Stimulated activated CD4-positive, alpha-beta T cell treated with anti-CD3 and anti-CD28 coated beads, Interleukin-4, amount 100 ng/mL, for 48 hours (primary cell): ENCODE results near the gene AGAP3.
A peak's percentile ranks its signal among the peaks of the same experiment; 100 is the strongest.

Experiments
- DNase-seq, 2 donors: peaks; one replicate each; pipeline ENCODE4 v3.0.0-alpha.2; 2020; ENCODE audit warnings: low read depth in 2 of 2

AGAP3 gene

DNA sequence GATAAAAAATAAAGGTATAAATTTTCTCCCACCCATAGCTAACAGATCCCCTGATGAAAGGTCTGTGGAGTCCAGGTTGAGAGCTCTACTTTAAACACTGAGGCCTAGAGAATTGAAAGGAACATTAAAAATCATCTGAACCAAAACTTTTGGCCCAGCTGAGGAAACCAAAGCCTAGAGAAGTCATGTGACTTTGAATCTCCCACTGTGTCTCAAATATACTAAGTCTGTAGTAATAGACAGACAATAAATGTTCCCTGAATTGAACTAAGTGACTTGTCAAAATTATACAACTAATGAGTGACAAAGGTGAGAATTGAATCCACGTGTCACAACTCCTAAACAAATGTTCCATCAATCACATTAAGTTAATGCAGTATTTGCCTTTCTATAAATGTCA lies 75.5 kb downstream of the AGAP3 start:
- no peak for DNase-seq

DNA sequence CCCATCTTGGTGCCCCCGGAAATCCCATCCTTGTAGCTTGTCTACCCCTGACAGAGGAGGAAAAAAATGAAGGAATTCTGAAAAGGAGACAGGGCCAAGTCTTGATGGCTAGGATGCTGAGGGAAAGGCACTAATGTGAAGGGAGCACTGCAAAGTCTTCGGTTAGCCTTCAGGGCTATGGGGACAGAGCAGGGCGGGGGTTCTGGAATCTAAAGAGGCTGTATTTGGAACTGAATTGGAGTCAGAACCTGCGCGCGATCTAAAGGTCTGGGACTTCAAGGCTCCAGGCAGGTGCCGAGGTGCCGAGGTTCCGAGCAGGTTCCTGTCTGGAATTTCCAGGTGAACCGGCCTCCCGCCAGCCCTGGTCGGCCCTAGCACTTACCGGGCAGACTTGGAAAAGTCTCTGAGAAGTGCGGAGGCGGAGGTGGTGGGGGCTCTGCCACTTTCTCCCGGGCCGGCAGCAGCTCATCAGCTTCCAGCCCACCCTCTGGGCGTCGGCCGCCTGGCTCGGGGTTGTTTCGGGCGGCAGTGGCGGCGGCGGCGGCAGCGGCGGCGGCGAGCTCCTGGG lies 80.4 kb downstream of the AGAP3 start:
- DNase-seq, result no peak

DNA sequence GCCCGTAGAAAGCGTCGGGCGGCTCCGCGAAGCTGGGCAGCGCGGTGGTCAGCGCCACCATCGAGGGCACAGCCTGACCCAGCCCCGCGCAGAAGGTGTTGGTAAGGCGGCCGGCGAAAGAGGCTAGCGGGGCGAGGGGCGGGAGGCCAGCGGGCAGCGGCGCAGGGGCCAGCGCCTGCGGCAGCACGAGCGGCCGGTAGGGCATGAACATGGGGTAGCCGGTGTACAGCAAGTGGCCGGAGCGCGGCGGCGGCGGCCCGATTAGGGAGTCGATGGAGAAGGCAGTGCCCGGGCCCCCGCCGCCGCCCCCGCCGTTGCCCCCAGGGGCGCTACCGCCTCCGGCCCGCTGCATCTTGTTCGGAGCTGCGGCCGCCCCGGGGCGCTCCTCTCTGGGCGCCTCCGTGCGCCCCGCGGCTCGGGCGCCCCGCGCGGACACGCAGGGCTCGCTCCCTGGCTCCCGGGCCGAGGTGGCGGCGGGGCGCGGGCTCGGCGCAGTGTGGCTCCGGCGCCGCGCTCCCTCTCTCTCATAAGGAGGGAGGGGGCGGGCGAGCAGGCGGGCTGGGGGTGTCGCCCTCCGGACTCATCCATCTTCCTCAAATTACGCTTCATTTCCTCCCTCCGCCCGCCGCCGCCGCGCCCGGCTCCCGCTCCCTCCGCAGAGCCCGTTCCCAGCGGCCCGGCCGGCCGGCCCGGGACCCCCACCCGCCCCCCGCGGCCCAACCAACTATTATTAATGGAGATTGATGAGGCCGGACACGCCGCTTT lies 81.1 kb downstream of the AGAP3 start, which contains the start of gene GBX1:
Gene GBX1 (minus strand): TSS at position 498 of the 765 bp plus-strand sequence. CDS start 146 bp downstream, at position 352.
- DNase-seq, result no peak

DNA sequence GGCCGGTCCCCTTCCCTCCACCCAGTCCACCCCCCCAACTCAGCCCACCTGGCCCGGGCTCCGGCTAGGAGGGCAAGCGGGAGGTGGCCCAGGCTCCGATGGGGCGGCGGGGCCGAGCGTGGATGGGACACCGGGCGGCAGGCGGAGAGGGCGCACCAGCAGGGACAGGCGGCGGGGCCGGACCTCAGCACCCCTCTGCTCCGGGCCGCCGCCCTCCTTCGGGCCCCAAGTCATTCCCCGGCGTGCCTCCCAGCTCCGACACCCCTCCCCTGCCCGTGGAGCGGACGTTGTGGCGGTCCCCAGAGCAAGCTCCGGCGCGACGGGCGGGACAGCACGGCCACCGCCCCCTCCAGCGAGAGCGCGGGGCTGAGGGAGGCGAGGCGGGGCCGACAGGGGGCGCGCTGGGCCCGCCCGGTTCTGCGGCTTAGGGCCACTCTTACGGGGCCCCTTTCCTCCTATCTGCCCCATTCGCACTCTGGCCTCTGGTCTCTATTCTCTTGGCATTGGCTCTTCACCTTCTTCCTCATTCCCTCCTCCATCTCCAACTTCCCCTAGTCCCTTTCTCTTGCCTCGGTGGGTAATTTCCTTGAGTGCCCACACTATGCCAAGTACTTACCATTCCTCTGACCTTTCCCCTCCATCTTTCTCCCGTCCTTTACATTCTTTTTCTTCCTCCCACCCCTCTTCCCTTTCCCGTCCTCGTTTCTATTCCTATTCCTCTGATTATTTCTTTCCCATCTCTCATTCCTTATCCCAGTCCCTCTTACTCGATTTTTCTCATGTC lies 81.9 kb downstream of the AGAP3 start:
- peak; percentile 59 to 60 for DNase-seq

DNA sequence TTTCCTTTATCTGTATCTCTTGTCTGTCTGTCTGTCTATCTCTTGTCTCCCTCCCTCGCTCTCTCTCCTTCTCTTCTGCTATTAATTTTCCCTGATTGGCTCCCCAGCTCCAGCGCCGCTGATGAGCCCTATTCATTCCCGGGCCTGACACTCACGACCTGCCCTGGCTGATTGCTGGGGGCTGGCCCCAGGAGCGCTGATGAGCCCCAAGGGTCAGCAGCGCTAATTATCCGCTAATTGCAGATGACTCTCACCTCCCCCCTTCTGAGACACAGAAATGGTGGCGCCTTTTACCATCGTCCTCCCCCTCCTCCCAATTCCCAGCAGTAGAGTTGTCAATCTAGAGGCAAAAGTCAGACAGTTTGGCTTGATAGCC lies 82.5 kb downstream of the AGAP3 start:
- no peak for DNase-seq

DNA sequence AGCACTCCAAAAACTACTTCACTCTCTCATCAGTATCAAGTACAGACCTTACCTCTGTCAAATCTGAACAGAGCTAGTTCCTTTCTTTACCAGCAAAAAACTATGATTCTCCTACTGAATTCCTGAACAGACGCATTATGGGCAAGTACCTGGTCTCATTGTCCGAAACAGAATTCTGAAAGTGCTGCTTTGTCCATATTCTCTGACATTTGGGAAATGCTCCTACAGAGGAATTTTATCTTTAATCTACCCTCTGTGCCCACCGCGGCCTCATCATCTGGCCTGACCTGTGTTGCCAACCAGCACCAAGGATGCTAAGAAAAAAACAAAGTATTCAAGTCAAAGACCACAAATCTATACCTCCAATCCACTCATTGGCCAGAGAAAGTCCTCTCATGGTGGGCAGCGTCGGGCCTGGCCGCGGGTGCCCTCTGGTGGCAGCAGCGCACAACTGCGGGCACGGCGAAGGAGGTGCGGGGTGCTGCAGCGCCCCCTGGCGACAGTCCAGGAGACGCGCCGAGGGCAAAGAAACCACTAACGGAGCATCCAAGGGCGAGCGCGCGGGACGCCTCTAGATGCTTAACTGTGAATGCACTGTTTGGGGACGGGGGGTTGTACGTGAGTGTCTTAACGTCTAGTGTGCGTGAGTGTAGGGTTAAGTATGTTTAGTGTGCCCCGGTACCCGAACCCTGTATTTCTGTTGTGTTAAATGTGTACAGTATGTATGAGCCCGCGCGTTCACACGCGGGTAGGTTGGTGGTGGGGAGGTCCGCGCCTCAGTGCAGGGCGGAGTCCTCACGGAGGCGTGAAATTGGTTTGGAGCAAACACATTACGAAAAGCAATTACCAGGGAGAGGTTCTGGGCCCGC lies 86.2 kb downstream of the AGAP3 start:
- peak; percentile 67 to 76 for DNase-seq

DNA sequence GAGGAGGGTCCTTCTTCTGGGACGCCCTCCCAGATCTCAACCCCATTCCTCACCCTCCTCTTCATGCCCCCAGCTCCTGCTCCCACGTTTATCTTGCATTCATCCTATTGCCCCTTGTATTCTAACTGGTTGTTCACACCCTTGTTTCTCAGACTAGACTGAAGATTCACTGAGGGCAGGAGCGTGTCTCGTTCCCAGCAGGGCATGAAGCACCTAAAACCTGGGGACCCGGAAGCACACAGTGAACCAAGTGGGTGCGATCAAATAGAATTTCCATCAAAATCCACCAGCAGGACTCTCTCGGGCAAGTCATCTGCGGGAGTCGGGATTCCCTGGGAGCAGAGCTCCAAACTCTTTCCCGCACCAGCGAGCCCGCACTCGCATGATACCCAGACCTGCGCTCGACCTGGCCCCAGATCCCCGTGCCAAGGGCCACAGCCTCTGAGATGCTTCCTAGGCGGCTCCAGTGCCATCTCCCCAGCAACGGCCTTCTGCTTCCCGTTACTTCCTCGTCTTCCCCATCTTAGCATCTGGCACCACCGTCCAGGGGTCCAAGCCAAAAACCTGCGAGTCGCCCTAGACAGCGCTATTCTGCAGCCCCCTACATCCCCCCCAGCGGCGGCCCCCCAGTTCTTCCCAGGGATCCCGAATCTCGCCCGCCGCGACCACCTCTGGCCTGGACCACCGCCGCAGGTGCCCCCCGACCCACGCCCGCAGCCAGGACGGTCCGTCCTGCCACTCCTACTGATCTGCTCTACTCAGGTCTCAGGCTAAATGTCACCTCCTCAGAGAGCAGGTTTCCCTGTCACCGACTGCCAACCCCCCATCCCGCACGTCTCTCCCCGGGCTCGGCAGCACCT lies 87.3 kb downstream of the AGAP3 start:
- no peak for DNase-seq

DNA sequence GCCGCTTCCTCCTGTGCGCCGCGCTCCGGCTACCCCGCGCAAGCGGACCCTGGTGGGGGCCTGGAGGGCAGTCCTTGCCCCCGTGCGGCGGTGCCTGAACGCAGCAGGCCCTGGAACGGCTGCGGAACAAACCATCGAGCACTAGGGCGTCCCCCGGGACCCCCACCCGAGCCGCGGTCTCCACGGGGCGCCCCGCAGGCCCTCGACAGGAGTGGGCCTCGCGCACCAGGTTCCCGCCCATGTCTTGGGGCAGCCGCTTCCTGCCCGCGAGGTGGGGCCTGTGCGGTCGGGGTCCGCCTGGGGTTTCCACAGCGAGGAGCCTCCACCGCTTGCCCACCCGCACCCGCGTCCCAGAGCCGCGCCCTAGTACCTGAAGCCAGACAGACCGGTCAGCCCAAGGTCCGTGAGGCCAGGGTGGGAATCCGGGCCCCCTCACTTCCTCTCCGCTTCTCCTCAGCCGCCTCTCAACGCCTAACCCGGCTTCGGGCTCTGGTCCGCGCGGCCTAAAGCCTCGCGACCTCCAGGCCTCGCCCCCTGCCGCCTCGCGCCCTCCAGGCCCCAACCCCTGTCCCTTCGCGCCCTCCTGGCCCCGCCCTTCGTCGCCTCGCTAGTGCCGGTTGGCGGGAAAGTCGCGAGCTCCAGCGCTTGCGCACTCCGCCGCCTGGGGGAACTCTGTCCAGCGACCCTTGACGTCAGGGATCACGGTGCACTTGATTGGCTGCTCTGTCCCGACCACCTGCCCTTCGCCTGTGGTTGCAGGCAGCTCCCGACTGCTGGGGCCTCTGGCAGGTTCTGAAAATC lies 88.2 kb downstream of the AGAP3 start:
- peak in 1 of 2 donors; percentile 27 for DNase-seq

DNA sequence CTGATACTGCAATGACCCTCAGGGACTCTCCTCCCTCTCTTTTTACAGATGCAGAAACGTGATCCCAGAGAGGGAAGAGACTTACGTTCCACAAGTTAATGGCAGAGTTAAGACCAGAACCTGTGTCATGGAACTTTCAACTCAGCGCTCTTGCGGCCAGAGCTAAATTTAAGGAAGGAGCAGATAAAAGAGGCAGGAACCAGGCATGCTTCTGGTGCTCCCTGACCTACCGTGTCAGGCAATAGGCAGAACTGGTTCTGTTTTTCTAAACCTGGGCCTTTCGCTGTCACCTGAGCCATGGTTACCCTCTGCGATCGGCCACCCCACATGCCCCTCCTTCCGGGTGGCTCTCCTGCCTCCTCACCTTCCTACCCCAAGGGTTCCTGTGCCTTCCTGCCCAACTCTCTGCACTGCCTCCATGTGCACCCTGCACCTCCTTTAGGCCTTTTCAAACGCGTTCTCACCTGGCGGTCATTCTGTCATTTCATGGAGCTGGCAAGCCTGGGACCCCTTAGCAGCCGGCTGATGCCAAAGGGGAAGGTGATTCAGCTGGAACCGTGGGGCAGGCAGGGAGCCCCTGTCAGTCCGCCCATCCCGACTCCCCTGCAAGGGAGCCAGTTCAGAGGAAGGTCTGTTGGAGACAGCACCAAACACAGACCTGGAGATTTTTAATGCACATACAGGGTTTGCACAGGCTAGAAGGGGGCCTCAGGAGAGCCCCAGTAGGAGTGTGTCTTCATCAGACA lies 88.9 kb downstream of the AGAP3 start:
- DNase-seq, result no peak

DNA sequence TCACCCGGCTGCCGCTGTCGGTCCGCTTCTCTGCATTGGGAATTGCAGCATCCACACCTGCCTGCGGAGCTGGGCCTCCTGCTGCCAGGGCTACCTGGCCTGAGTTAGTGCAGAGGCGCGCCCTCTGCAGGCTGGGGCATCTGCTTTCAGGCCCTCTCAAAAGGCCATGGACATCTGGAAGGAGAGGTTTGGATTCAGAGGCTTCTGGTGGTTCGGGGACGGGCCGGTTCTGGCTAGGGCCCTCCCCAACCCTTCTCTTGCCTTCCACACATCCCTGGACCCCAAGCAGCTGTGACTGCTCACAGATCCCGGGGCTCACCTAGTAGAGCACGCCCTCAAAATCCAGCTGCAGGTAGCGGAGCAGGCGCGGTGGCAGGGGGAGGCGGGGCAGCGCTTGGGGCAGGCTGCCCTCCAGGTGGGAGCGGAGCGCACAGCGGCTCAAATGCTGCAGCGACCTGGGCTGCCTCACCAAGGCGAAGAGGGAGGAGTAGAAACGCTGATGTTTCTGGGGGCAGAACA lies 89.6 kb downstream of the AGAP3 start:
- no peak for DNase-seq

DNA sequence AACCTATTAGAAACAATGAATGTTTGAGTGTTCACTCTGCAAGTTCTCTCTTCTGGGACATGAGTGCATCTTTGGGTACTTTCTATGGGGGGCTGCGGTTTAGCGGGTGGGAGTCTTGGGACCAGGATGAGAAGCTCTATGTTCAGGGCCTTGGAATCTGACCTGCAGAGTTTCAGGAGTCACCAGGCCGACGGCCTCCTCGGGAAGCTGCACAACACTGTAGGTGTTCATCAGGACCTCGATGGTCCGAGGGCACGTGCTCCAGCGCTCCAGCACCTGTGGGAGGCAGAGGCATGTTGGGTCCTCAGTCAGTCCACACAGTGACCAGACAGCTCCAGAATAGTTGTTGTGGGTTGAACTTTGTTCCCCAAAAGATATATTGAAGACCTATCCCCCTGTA lies 90.1 kb downstream of the AGAP3 start:
- DNase-seq, result no peak

DNA sequence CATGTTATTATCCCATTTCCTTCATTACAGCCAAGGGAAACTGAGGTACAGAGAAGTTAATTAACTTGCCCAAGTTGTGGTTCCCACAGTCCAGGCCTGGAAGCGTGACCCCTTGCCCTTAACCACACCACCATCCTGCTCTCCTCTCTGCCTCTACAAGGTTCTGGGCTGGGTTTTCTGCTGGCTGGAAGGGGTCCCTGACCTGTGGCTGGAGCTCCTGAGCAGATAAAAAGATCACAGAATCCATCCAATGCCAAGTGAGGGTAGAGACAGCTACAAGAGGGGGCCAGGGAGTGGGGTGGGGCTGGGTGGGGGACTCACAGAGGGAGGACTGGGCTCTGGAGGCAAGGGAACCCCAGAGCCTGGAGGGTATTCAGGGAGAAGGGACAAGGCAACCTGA lies 91.0 kb downstream of the AGAP3 start:
- DNase-seq, result no peak

DNA sequence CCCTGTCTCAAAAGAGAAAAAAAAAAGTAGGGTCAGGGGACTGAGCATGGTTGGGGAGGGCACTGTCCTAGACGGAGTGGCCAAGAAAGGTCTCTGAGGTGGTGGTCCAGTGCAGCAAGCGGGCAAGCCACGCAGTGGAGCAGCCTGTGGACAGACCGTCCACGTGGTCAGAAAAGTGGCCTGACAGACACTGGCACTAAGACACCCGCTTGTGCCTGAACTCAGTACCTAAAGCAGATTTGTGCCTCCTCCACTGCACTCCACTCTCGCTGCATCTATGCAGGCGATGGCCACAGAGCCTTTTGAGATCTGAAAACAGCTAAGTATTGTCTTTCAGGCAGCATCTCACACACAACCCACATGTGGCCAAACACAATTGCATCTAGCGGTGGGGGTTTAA lies 92.0 kb downstream of the AGAP3 start:
- no peak for DNase-seq

DNA sequence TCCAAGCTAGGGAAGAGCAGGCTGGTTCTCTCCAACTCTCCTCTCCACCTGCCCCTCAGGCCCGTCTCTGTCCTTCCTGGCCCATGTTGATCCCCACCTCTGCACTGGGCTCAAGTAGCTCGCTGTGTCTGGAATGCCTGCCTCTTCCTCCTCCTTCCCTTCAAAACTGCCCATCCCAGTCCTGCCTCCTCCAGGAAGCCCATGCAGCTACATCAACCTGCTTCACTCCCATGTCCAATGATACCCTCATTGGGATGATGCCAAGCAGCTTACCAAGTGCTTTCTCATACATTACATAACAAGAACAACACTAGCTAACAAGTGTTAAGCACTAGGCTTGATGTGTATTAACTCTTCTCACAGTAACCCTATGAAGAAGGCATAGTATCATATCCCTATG lies 92.6 kb downstream of the AGAP3 start:
- no peak for DNase-seq

DNA sequence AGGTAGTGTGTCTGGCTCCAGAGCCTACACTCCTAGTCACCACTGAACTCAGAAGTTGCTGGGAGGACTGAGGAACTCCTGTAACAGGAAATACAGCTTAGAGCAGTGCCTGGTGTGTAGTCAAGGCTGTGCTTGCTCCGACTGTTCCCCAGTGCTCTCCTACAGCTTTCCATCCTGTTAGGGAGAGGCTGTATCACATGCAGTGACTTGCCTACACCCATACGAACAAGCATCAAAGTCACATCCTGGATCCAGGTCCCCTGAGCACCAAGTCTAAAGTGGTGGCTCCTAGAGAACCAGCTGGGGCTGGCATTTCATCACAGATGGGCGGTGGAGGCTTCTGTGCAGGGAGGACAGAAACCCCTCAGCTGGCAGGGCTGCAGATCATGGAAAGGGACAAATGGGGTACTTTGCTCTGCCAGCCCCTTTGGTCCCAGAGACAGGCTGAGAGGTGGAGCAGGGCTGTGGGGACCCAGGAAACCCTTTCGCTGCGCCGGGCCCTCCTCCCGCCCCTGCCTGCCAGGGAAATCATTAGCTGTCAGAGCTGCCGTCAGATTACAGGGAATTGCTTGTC lies 93.1 kb downstream of the AGAP3 start:
- no peak for DNase-seq

DNA sequence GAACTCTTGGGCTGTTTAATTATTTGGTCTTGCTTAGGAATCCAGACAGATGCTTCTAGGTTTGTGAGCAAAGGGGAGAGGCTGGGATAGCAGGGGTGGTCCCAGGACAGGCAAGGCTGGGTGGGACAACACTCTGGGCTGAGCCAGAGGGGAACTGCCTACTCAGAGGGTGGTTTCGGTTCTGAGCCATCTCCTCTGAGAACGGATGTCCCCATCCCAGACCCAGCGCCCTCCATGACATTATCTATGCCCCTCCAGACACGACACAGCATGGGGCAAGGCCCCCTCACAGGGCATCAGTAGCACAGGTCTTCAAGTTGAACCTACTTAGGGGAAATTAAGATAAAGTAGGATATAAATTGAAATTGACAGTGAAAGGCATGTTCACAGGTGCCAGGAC lies 93.7 kb downstream of the AGAP3 start:
- DNase-seq, result no peak

DNA sequence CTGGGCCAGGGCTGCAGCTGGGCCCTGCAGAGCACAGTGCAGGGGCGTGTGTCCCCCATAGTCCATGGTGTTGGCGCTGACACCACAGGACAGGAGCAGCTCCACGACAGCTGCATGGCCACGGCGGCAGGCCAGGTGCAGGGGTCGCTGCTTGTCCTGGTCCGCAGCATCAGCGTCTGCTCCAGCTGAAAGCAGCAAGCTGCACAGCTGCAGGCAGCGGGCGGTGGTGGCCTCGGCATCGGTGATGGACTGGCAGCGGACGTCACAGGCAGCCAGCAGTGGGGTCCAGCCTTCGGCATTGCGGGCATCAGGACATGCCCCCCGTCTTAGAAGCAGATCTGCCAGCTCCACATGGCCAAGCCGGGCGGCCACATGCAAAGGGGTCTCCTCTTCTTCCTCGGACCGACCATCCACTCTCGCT lies 94.7 kb downstream of the AGAP3 start:
- DNase-seq, result no peak

DNA sequence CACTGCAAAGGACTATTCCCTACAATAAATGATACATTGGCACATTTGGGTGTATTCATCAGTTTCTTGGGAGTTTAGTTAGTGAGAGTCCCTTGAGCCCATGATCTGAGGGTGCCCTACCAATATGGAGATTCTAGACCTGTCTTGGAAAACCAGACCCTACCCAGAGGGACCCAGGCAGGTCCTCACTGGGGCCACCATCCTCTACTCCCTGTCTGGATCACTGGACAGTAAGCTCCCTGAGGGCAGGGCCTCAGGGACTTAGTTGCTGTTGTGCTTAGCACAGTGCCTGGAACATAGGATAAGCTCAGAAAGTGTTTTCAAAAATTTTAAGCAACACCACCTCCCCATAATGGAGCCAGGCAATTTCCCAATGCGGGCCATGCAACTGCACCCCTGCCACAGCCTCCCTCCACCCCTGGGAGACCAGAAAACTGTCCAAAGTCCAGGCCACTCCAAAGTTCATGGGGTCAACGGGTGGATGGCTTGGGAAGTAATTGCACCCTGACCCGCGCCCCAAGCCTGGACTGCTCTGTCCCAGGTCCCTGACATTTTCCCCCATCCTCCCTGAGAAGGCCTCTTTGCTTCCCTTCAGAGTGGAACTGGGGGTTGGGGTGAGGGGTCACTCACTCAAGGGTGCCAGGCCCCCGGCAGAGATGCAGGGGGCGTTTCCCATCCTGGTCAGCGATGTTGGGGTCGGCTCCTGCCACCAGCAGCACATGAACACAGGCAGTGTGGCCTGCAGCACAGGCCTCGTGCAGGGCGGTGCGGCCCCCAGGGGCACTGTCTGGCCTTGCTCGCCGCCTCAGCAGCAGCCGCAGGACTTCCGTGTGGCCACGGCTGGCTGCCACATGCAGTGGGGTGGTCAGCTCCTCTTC lies 99.7 kb downstream of the AGAP3 start:
- DNase-seq, result no peak
